Body of pancreas (tissue), 4 donors: ENCODE results near the gene ASIC5. TPM values are rescaled to one million over a fixed set of nuclear protein-coding genes. Genes with fewer than 3 reads are reported as not detected.

Experiments used
- ATAC-seq: fragments of 150-250 bp; one replicate; pipeline ENCODE4 v1.9.1; 2016
- DNase-seq, 4 donors: peaks; one replicate each; pipeline ENCODE4 v3.0.0-alpha.2; 2019
- H3K27ac ChIP-seq, 4 donors: fragments of 200-600 bp; sonication (generic); 1 replicate in 3 of 4; 2 replicates in 1 of 4; pipeline versions ENCODE4 v1.5.1 to v1.6.1; 2016 to 2019; ENCODE audit warnings: mild to moderate bottlenecking in 1 of 4, mixed read lengths in 1 of 4, moderate library complexity in 1 of 4
- H3K27me3 ChIP-seq, 2 donors: fragments of 200-600 bp; sonication (generic); one replicate each; pipeline ENCODE4 v1.6.0; 2016; ENCODE audit warnings: mild to moderate bottlenecking in 1 of 2
- H3K36me3 ChIP-seq, 2 donors: fragments of 200-600 bp; sonication (generic); replicated peaks in 1 of 2; 2 replicates each; pipeline ENCODE4 v1.5.1; 2016; ENCODE audit warnings: low read depth in 2 of 2; ENCODE audit not compliant: insufficient read depth in 1 of 2
- H3K4me1 ChIP-seq: fragments of 200-600 bp; sonication (generic); one replicate; pipeline ENCODE4 v1.6.0; 2016
- H3K4me3 ChIP-seq, 2 donors: fragments of 200-600 bp; sonication (generic); 1 replicate in 1 of 2; 2 replicates in 1 of 2; pipeline ENCODE4 v1.5.1; 2016 to 2019
- H3K9me3 ChIP-seq, 3 donors: fragments of 200-600 bp; sonication (generic); 1 replicate in 2 of 3; 2 replicates in 1 of 3; pipeline ENCODE4 v1.5.1; 2016
- CTCF ChIP-seq, 7 experiments: fragments of 450-650 bp in 4 of 7; fragments of 200-600 bp in 3 of 7; sonication (generic) in 3 of 7; IDR thresholded peaks; one replicate each; pipeline ENCODE4 v1.5.1; 2016 to 2019; ENCODE audit warnings: antibody characterized with exemption in 7 of 7
- POLR2A ChIP-seq, 3 donors: fragments of 450-650 bp; IDR thresholded peaks; one replicate each; pipeline ENCODE4 v1.6.1; 2016; ENCODE audit warnings: antibody characterized with exemption in 3 of 3, mild to moderate bottlenecking in 2 of 3
- WGBS, 2 donors: methylation state at CpG; one replicate each; pipeline ENCODE4 v1.1.5; 2017; 5-methylcytosine and 5-hydroxymethylcytosine counted together
- intact Hi-C: fragments of 100-400 bp; cut with DNase I; formaldehyde crosslinking; loops from one replicate; pipeline ENCODE4 v1.15.1; 2023
- total RNA-seq, 2 donors: library from RNA; depleted of rRNA; stranded (reverse); fragments of >200 nt; gene quantifications; one replicate each; pipeline ENCODE4 v1.1.0, GENCODE V29; 2016

ASIC5 gene
- total RNA-seq, 2 donors from 2014 or later = not detected

GRCh38 chr4:155787113-155787710 lies 78.9 kb downstream of the ASIC5 start:
- Histone ChIP-seq H3K27ac (no peak overlapping the region), H3K4me3 (no peak overlapping the region), H3K9me3 (no peaks in the 10 kb centered on the region), H3K27me3 (no peaks in the 10 kb centered on the region), H3K4me1 (peaks cover 13% of the 10 kb centered on the region), H3K36me3 (no peaks in the 10 kb centered on the region)
- WGBS, 2 donors = 7 to 9% methylated on average over 5 of the region's 5 CpGs
- intact Hi-C loops = loop anchor here (5.0 kb wide), 1 partner anchor 345 kb away; no protein-coding TSS in a partner anchor
- TF ChIP-seq POLR2A (IDR thresholded peaks at IDR 0.05) (no peak), CTCF (IDR thresholded peaks at IDR 0.05) (peak; percentile 22 to 95 (median 95))
- DNase-seq (peak in 3 of 4 donors; percentile 25 to 61 (median 36)), ATAC-seq (peak; percentile 96)

- H3K36me3 ChIP-seq = no peaks in the 10 kb centered on the region
- H3K27ac ChIP-seq = no peak overlapping the region
- no peaks in the 10 kb centered on the region for H3K9me3 ChIP-seq
- H3K27me3 ChIP-seq = no peaks in the 10 kb centered on the region
- WGBS, 2 donors = 66% methylated on average over 1 of the region's 1 CpG
- peaks cover 13% of the 10 kb centered on the region for H3K4me1 ChIP-seq
- intact Hi-C loops = loop anchor here (5.0 kb wide), 1 partner anchor 344 kb away; no protein-coding TSS in a partner anchor
- ATAC-seq (no peak), DNase-seq (no peak)
- TF ChIP-seq POLR2A (IDR thresholded peaks at IDR 0.05) (no peak), CTCF (IDR thresholded peaks at IDR 0.05) (no peak)
- H3K4me3 ChIP-seq = no peak overlapping the region
Measured at GRCh38 chr4:155785828-155786227, 80.2 kb downstream of the ASIC5 start.

- DNase-seq (no peak), ATAC-seq (no peak)
- no peaks in the 10 kb centered on the region for H3K36me3 ChIP-seq
- H3K4me3 ChIP-seq = no peak overlapping the region
- no peaks in the 10 kb centered on the region for H3K9me3 ChIP-seq
- no peaks in the 10 kb centered on the region for H3K27me3 ChIP-seq
- no peak for TF ChIP-seq POLR2A (IDR thresholded peaks at IDR 0.05)
- TF ChIP-seq CTCF (IDR thresholded peaks at IDR 0.05) = no peak
- no peak overlapping the region for H3K27ac ChIP-seq
- intact Hi-C loops = loop anchor here (5.0 kb wide), 1 partner anchor 342 kb away; no protein-coding TSS in a partner anchor
- 9 to 30% methylated on average over 1 of the region's 1 CpG for WGBS, 2 donors
- peaks cover 13% of the 10 kb centered on the region for H3K4me1 ChIP-seq
Measured at GRCh38 chr4:155784637-155785036, 81.4 kb downstream of the ASIC5 start.

- H3K36me3 ChIP-seq = no peaks in the 10 kb centered on the region
- no peaks in the 10 kb centered on the region for H3K27me3 ChIP-seq
- DNase-seq = no peak
- intact Hi-C loops = no loop called here
- ATAC-seq = no peak
- TF ChIP-seq POLR2A (IDR thresholded peaks at IDR 0.05) = no peak
- no peak for TF ChIP-seq CTCF (IDR thresholded peaks at IDR 0.05)
- peaks cover 37% of the 10 kb centered on the region for H3K4me1 ChIP-seq
- no peak overlapping the region for H3K4me3 ChIP-seq
- H3K9me3 ChIP-seq = no peaks in the 10 kb centered on the region
- 60 to 65% methylated on average over 4 of the region's 4 CpGs for WGBS, 2 donors
- H3K27ac ChIP-seq = no peak overlapping the region
Measured at GRCh38 chr4:155781249-155781831, 84.7 kb downstream of the ASIC5 start.

- no peak for TF ChIP-seq POLR2A (IDR thresholded peaks at IDR 0.05)
- no peak for TF ChIP-seq CTCF (IDR thresholded peaks at IDR 0.05)
- DNase-seq (no peak), ATAC-seq (no peak)
- intact Hi-C loops = no loop called here
- H3K36me3 ChIP-seq = no peaks in the 10 kb centered on the region
- no peak overlapping the region for H3K27ac ChIP-seq
- peaks cover 37% of the 10 kb centered on the region for H3K4me1 ChIP-seq
- no peaks in the 10 kb centered on the region for H3K27me3 ChIP-seq
- no peaks in the 10 kb centered on the region for H3K9me3 ChIP-seq
- no peak overlapping the region for H3K4me3 ChIP-seq
- 58 to 70% methylated on average over 1 of the region's 1 CpG for WGBS, 2 donors
Measured at GRCh38 chr4:155780775-155781174, 85.3 kb downstream of the ASIC5 start.
